OCI-LY7 (cell line): ENCODE data around the gene GGACT. TPM values are rescaled to one million over a fixed set of nuclear protein-coding genes. Genes with fewer than 3 reads are reported as not detected.

Experiments
- BruUV-seq: library from RNA; stranded (reverse); fragments of 400-500 nt; replicated peaks from 2 replicates; lab custom pipeline; 2021; lab: Mats Ljungman, UMichigan
- CTCF ChIA-PET: fragments of 300-600 bp; sonication (Branson Sonifier 250); formaldehyde crosslinking; loops from one replicate; lab custom pipeline; 2022; ENCODE audit warnings: antibody characterized with exemption; ENCODE audit not compliant: unreplicated experiment; lab: Charles Lee
- POLR2A ChIA-PET: fragments of 300-600 bp; sonication (Branson Sonifier 250); formaldehyde crosslinking; loops from one replicate; lab custom pipeline; 2022; ENCODE audit warnings: antibody characterized with exemption; lab: Charles Lee
- DNase-seq: peaks from one replicate; pipeline ENCODE4 v3.0.0-alpha.2; 2015; ENCODE audit warnings: low spot score
- H2AFZ ChIP-seq: fragments of 200-600 bp; sonication (generic), shearing (Covaris generic); 2 replicates; pipeline ENCODE4 v1.6.1; 2014; ENCODE audit warnings: mild to moderate bottlenecking, antibody characterized with exemption, low read length, moderate library complexity
- H3K27ac ChIP-seq: fragments of 200-600 bp; sonication (generic); 2 replicates; pipeline ENCODE4 v1.5.1; 2014; ENCODE audit warnings: mixed run types, low read depth, mild to moderate bottlenecking, moderate library complexity, low read length, inconsistent platforms; ENCODE audit not compliant: poor library complexity, severe bottlenecking
- H3K36me3 ChIP-seq: fragments of 200-600 bp; sonication (generic); 2 replicates; pipeline ENCODE4 v1.6.1; 2014; ENCODE audit warnings: mild to moderate bottlenecking, antibody characterized with exemption, low read length, moderate library complexity, mixed read lengths; ENCODE audit not compliant: insufficient read depth
- H3K4me1 ChIP-seq: fragments of 200-600 bp; sonication (generic); 2 replicates; pipeline ENCODE4 v1.5.1; 2014; ENCODE audit warnings: mild to moderate bottlenecking, low read length; ENCODE audit not compliant: insufficient read depth, poor library complexity, severe bottlenecking
- H3K4me2 ChIP-seq: fragments of 200-600 bp; sonication (generic); 2 replicates; pipeline ENCODE4 v1.6.1; 2014; ENCODE audit warnings: mild to moderate bottlenecking, low read length
- H3K4me3 ChIP-seq: fragments of 200-600 bp; sonication (generic); 2 replicates; pipeline ENCODE4 v1.5.1; 2014; ENCODE audit warnings: mild to moderate bottlenecking, low read depth, low read length; ENCODE audit not compliant: poor library complexity, severe bottlenecking
- H3K79me2 ChIP-seq: fragments of 200-600 bp; sonication (generic); 2 replicates; pipeline ENCODE4 v1.6.1; 2016; ENCODE audit warnings: low read depth, mild to moderate bottlenecking, low read length, moderate library complexity, mixed read lengths; ENCODE audit not compliant: insufficient read depth
- H3K9me2 ChIP-seq: fragments of 200-600 bp; sonication (generic); 2 replicates; pipeline ENCODE4 v1.6.1; 2016; ENCODE audit warnings: mild to moderate bottlenecking, low read length, mixed read lengths; ENCODE audit not compliant: insufficient read depth
- H3K9me3 ChIP-seq: fragments of 200-600 bp; sonication (generic); 2 replicates; pipeline ENCODE4 v1.6.1; 2014; ENCODE audit warnings: mild to moderate bottlenecking, mixed run types, low read length, mixed read lengths
- H4K20me1 ChIP-seq: fragments of 200-600 bp; sonication (generic); 2 replicates; pipeline ENCODE4 v1.6.1; 2014; ENCODE audit warnings: mild to moderate bottlenecking, antibody characterized with exemption, low read length, moderate library complexity, mixed read lengths; ENCODE audit not compliant: insufficient read depth
- EZH2phosphoT487 ChIP-seq: fragments of 200-600 bp; sonication (generic); IDR thresholded peaks from 2 replicates; pipeline ENCODE4 v1.6.1; 2018; ENCODE audit warnings: low read depth, borderline replicate concordance, mild to moderate bottlenecking, mixed run types, antibody characterized with exemption, low read length, moderate library complexity, mixed read lengths
- intact Hi-C: fragments of 100-400 bp; cut with micrococcal nuclease; formaldehyde crosslinking; loops from one replicate; pipeline ENCODE4 v1.10.0; 2022; ENCODE audit not compliant: unreplicated experiment
- total RNA-seq, 2 experiments: library from RNA; depleted of rRNA in 1 of 2; stranded (reverse); fragments of >200 nt in 1 of 2; shearing (Covaris generic) in 1 of 2; gene quantifications; 2 replicates each; pipeline ENCODE4 v1.2.3, GENCODE V29; 2014 to 2022
- TF ChIP-seq, protein P1 (sequence below): fragments of 200-600 bp; sonication (generic); conservative IDR thresholded peaks from 2 replicates; pipeline ENCODE4 v1.5.1; 2014; ENCODE audit warnings: mild to moderate bottlenecking, antibody characterized with exemption, low read length, moderate library complexity, mixed read lengths

GGACT gene
- total RNA-seq, 2 experiments from 2014 or later = 0.53 to 0.69 TPM

DNA sequence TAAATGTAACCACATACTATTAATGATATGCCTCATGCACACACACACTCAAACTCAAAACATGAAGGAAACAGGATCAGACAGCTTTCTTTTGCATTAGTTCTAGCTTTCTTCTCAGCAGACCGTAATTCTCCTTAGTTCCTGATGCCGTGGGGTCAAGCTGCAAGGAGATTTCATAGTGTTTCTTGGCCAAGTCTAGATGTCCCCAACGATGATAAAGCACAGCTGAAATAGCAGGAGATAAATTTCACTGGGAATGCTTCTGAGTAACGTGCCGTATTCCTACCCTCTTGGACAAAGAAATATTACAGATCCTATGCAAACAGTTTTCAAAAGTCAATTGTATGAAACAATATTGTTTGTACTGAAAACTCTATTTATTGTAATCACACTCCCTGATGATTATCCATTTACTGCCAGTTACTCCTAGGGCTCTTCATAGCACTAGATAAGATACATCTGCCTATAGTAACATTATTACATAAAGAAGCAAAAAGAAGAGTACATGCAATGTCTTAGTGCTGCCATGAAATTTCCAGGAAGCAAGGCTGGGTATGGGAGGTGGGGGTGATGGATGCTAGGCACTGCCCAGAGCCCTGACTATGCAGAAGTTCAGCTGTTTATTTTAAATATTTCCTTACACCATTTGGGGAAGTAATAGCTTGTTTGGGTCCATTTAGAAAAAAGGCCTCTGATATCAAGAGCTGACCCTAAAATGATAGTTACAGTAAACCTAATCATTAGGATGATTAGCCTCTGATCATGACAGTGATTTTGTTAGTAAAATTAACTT is 16.5 kb upstream of the GGACT start:
- TF ChIP-seq, protein P1, sequence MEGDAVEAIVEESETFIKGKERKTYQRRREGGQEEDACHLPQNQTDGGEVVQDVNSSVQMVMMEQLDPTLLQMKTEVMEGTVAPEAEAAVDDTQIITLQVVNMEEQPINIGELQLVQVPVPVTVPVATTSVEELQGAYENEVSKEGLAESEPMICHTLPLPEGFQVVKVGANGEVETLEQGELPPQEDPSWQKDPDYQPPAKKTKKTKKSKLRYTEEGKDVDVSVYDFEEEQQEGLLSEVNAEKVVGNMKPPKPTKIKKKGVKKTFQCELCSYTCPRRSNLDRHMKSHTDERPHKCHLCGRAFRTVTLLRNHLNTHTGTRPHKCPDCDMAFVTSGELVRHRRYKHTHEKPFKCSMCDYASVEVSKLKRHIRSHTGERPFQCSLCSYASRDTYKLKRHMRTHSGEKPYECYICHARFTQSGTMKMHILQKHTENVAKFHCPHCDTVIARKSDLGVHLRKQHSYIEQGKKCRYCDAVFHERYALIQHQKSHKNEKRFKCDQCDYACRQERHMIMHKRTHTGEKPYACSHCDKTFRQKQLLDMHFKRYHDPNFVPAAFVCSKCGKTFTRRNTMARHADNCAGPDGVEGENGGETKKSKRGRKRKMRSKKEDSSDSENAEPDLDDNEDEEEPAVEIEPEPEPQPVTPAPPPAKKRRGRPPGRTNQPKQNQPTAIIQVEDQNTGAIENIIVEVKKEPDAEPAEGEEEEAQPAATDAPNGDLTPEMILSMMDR = no peak
- TF ChIP-seq EZH2phosphoT487 = no peak
- Histone ChIP-seq H3K9me2 (no peaks in the 10 kb centered on the region), H4K20me1 (no peaks in the 10 kb centered on the region), H2AFZ (no peak overlapping the region), H3K4me1 (peaks cover 6% of the 10 kb centered on the region), H3K79me2 (no peaks in the 10 kb centered on the region), H3K4me2 (no peak overlapping the region), H3K36me3 (no peaks in the 10 kb centered on the region), H3K27ac (no peak overlapping the region), H3K9me3 (no peaks in the 10 kb centered on the region), H3K4me3 (no peak overlapping the region)
- ChIA-PET POLR2A (interaction anchor here (0.6 kb wide), 1 partner anchor 787 kb away, joined by 3 read pairs; no protein-coding TSS in a partner anchor), CTCF (no interaction called here)
- BruUV-seq = no TSS peak
- intact Hi-C loops = no loop called here
- DNase-seq = no peak

DNA sequence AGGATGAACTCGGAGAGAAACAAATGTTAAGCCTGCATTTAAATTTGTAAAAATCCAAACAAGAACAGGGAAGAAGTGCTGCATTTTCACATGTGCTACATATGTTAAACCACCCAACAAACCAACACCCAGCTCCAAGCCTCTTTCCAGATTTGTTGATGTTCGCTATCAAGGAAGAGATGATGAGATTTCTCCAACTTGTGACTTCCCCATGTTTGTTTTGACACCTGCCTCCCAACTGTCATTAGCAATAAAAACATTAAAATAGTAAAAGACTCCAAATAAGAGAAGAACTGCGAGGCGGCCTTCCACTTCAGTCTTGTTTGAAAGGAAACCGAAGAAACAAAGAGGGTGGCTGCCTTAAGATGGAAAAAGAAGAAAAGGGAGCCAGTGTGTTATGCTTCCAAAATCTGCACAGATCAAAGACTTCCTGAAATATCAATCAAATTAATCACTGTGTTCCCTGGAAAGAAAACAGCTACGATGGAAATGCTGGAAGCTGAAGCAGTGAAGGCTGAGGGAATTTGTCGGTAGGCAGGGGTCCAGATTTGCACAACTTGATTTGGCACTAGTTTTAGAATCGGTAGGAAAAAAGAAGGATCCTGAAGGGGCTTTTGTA is 14.0 kb upstream of the GGACT start:
- BruUV-seq = no TSS peak
- intact Hi-C loops = no loop called here
- ChIA-PET POLR2A (no interaction called here), CTCF (no interaction called here)
- Histone ChIP-seq H4K20me1 (no peaks in the 10 kb centered on the region), H3K4me1 (no peaks in the 10 kb centered on the region), H3K79me2 (no peaks in the 10 kb centered on the region), H3K4me3 (no peak overlapping the region), H3K4me2 (no peak overlapping the region), H3K27ac (no peak overlapping the region), H3K9me3 (no peaks in the 10 kb centered on the region), H3K36me3 (no peaks in the 10 kb centered on the region), H3K9me2 (no peaks in the 10 kb centered on the region), H2AFZ (no peak overlapping the region)
- TF ChIP-seq, protein P1 = no peak
- TF ChIP-seq EZH2phosphoT487 = no peak
- no peak for DNase-seq

DNA sequence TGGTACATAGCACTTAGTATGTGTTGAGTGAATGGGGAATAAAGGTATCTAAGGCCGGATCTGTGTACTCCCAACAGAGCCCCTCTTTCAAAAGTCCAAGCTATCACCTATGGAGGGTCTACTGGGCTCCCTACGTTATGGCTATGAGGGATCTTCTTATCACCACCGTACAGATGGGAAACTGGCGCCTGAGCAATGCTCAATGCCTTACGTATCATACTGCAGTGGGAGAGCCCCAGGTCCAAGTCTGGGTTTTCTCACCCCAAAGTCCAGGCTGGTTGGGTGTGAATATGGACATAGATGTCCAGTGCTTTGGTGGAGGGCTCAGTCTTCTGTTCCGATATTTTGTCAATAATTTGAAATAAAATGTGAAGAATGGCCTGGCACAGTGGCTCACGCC is 13.1 kb upstream of the GGACT start:
- Histone ChIP-seq H3K27ac (no peak overlapping the region), H4K20me1 (no peaks in the 10 kb centered on the region), H3K36me3 (no peaks in the 10 kb centered on the region), H3K4me2 (no peak overlapping the region), H3K9me2 (no peaks in the 10 kb centered on the region), H2AFZ (no peak overlapping the region), H3K9me3 (no peaks in the 10 kb centered on the region), H3K4me1 (no peaks in the 10 kb centered on the region), H3K79me2 (no peaks in the 10 kb centered on the region), H3K4me3 (no peak overlapping the region)
- no peak for TF ChIP-seq EZH2phosphoT487
- TF ChIP-seq, protein P1 = no peak
- POLR2A ChIA-PET = no interaction called here
- intact Hi-C loops = no loop called here
- CTCF ChIA-PET = no interaction called here
- no TSS peak for BruUV-seq
- DNase-seq = no peak
